DOHH2 (cell line): ENCODE results near the gene TRMT44.

Source experiments
- EZH2phosphoT487 ChIP-seq: fragments of 200-600 bp; sonication (generic); IDR thresholded peaks from 2 replicates; pipeline ENCODE4 v1.6.1; 2017; ENCODE audit warnings: borderline replicate concordance, mild to moderate bottlenecking, antibody characterized with exemption, low read length, moderate library complexity, mixed read lengths
- TF ChIP-seq, protein P1 (sequence below): fragments of 200-600 bp; sonication (generic); IDR thresholded peaks from one replicate; pipeline ENCODE4 v1.5.1; 2014; ENCODE audit warnings: antibody characterized with exemption, mild to moderate bottlenecking, low read depth, low read length; ENCODE audit not compliant: poor library complexity, severe bottlenecking

DNA sequence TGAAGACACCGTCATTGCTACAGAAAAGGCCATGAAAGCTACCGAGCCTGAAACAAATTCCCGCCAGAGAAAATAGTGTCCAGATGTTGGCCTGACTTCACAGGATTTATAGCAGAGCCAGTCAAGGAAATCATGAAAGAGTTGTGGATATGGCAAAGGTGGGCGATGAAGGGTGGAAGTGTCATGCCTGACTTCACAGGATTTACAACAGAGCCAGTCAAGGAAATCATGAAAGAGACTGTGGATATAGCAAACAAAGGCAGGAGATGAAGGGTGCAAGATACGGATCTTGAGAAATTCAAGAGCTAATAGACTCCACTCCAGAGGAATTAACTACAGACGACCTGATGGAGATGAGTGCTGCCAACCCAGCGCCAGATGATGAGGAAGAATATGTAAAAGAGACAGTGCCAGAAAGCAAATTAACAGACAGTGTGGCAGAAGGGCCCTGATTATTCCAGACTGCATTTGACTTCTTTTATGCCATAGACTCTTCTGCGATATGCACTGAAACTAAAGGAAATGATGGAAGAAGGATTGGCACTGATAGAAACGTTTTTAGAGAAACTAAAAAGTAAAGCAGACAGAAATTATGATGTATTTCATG is 17.2 kb downstream of the TRMT44 start:
- TF ChIP-seq, protein P1, sequence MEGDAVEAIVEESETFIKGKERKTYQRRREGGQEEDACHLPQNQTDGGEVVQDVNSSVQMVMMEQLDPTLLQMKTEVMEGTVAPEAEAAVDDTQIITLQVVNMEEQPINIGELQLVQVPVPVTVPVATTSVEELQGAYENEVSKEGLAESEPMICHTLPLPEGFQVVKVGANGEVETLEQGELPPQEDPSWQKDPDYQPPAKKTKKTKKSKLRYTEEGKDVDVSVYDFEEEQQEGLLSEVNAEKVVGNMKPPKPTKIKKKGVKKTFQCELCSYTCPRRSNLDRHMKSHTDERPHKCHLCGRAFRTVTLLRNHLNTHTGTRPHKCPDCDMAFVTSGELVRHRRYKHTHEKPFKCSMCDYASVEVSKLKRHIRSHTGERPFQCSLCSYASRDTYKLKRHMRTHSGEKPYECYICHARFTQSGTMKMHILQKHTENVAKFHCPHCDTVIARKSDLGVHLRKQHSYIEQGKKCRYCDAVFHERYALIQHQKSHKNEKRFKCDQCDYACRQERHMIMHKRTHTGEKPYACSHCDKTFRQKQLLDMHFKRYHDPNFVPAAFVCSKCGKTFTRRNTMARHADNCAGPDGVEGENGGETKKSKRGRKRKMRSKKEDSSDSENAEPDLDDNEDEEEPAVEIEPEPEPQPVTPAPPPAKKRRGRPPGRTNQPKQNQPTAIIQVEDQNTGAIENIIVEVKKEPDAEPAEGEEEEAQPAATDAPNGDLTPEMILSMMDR = no peak
- no peak for TF ChIP-seq EZH2phosphoT487
